Left lung (tissue), 10 donors: ENCODE data around the gene NFIX. TPM values are rescaled to one million over a fixed set of nuclear protein-coding genes. Genes with fewer than 3 reads are reported as not detected.

Experiments
- ATAC-seq: fragments of 200-7000 bp; cut with Tn5 transposase; one replicate; pipeline ENCODE4 v1.9.1; 2020; ENCODE audit warnings: moderate library complexity
- DNase-seq, 4 donors: peaks; one replicate each; pipeline ENCODE4 v3.0.0-alpha.2; 2013 to 2020
- H3K27ac ChIP-seq, 2 donors: fragments of 200-600 bp; sonication (generic) in 1 of 2; one replicate each; pipeline versions ENCODE4 v1.5.0 to v1.8.0; 2020 to 2021
- H3K27me3 ChIP-seq, 2 donors: fragments of 200-600 bp; sonication (generic) in 1 of 2; one replicate each; pipeline versions ENCODE4 v1.5.0 to v1.8.0; 2020 to 2021
- H3K36me3 ChIP-seq, 2 donors: fragments of 200-600 bp; sonication (generic) in 1 of 2; one replicate each; pipeline versions ENCODE4 v1.5.0 to v1.8.0; 2020 to 2021
- H3K4me1 ChIP-seq, 2 donors: fragments of 200-600 bp; one replicate each; pipeline ENCODE4 v1.8.0; 2021
- H3K4me3 ChIP-seq, 2 donors: fragments of 200-600 bp; sonication (generic) in 1 of 2; one replicate each; pipeline versions ENCODE4 v1.5.0 to v1.8.0; 2020 to 2021; ENCODE audit warnings: mild to moderate bottlenecking in 1 of 2
- H3K9me3 ChIP-seq, 2 donors: fragments of 200-600 bp; sonication (generic) in 1 of 2; one replicate each; pipeline versions ENCODE4 v1.5.0 to v1.8.0; 2020 to 2021
- CTCF ChIP-seq, 2 donors: fragments of 200-600 bp; sonication (generic) in 1 of 2; IDR thresholded peaks; one replicate each; pipeline versions ENCODE4 v1.5.0 to v1.8.0; 2021; ENCODE audit warnings: antibody characterized with exemption in 2 of 2
- intact Hi-C, 2 donors: fragments of 100-400 bp; cut with DNase I; formaldehyde crosslinking; loops; one replicate each; pipeline versions ENCODE4 v1.11.2 to v1.14.2; 2022
- polyA plus RNA-seq, 6 donors: library from polyadenylated mRNA; unstranded; fragments of 120-200 nt; gene quantifications; one replicate each; pipeline ENCODE4 v1.2.1, GENCODE V29; 2013; ENCODE audit not compliant: insufficient read length in 6 of 6
- total RNA-seq, 2 donors: library from RNA; stranded (reverse); fragmentation: NEBNext Ultra II Directional; extraction: Animal tissue kit (Norgen Biotek cat#: 25700); gene quantifications; one replicate each; pipeline ENCODE4 v1.2.1, GENCODE V29; 2021
- donor health status: DM: no; HTN: yes; CAD: no.
- donor health status: DM: no; HTN: no; CAD: no.

The NFIX gene
- total and polyA plus RNA-seq, 8 donors = 92.6 to 237 (median 123) TPM

GRCh38 chr19:13033819-13034611, 38.7 kb downstream of the NFIX start:
- Histone ChIP-seq H3K4me3 (no peak overlapping the region), H3K4me1 (peaks cover 65 to 83% of the 10 kb centered on the region in 2 donors), H3K27ac (peak overlapping the region; percentile 3 to 82), H3K36me3 (no peaks in the 10 kb centered on the region), H3K27me3 (no peaks in the 10 kb centered on the region), H3K9me3 (no peaks in the 10 kb centered on the region)
- ATAC-seq (peak; percentile 67), DNase-seq (peak in 2 of 4 donors; percentile 72 to 83)
- intact Hi-C loops = no loop called here
- peak; percentile 58 to 66 for TF ChIP-seq CTCF (IDR thresholded peaks at IDR 0.05)

DNA sequence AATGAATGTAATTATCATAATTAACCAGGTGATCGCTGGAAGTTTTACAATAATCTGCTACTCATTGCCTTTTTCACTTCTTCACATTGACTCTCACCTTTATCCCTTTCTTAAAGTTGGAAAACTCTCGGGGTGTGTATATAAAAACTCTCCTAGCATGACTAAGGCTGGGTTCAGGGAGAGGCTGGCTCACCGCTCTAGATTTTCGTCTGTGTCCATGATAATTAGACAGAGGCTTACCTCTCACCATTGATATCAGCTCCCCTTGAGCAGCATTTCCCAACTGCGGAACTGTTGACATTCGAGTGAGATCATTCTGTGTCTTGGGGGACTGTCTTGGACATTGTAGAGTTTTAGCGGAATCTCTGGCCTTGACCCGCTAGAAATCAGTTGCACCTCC, 39.4 kb downstream of the NFIX start:
- peak; percentile 0 for ATAC-seq
- TF ChIP-seq CTCF (IDR thresholded peaks at IDR 0.05) = no peak
- Histone ChIP-seq H3K27ac (peak overlapping the region; percentile 3 to 82), H3K4me3 (no peak overlapping the region), H3K4me1 (peaks cover 70 to 83% of the 10 kb centered on the region in 2 donors), H3K9me3 (no peaks in the 10 kb centered on the region), H3K36me3 (no peaks in the 10 kb centered on the region), H3K27me3 (no peaks in the 10 kb centered on the region)
- DNase-seq = no peak
- intact Hi-C loops = no loop called here

DNA sequence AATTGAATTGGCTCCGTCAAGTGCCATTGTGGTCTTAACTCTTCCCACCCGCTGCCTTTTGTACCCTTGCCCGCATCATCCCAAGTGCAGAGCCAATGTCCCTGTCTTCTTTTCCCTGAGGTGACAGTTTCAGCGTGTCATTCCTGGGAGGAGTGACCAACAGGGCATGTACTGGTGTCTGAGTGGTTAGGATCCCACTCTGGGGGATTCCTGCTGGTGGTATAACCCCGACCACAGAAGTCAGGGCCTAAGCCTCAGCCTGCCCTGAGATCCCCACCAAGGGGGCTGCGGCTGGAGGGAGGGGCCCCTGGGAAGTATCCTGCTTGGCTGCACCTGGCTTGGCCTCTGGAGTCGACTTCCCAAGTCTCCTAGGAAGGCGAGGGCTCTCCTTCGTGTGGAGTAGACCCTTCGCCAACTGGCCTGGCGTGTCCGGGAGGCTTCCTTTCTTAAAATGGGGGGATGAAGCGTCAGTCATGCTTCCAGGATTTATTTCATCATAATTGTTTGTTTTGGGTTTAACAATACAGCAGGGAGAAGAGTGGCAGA, 40.6 kb downstream of the NFIX start:
- no peaks in the 10 kb centered on the region for H3K9me3 ChIP-seq
- H3K27me3 ChIP-seq = no peaks in the 10 kb centered on the region
- H3K4me1 ChIP-seq = peaks cover 76 to 85% of the 10 kb centered on the region in 2 donors
- no peak for TF ChIP-seq CTCF (IDR thresholded peaks at IDR 0.05)
- peak overlapping the region; percentile 69 to 82 for H3K27ac ChIP-seq
- intact Hi-C loops = no loop called here
- H3K36me3 ChIP-seq = no peaks in the 10 kb centered on the region
- ATAC-seq (no peak), DNase-seq (peak in 1 of 4 donors; percentile 49)
- H3K4me3 ChIP-seq = no peak overlapping the region

DNA sequence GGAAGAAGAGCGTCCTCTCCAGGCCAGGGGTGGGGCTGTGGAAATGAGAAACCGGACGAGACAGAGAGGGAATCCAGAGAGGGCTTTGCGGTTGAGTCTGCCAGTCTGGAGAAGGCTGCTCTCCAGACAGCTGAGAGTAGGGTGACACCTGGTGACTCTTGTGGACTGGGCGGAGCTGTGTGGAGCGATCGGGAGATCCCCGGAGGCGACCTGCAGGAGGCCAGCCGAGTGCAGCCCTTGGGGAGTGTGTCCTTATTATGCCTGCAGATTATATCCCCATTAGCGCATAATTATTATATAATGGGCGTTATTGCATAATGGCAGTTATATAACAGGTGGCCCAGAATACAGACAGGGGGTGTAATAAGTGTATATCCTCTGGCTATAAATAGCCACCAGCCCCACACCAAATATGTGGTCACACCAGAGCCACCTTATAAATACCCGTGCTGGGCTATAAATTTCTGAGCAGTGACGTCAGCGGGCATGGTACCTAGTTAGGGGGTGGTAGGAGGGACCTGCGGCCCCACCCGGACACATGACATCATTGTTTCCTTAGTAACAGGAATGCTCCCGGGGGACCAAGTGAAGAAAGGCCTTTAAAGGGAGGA, 41.2 kb downstream of the NFIX start:
- no peak overlapping the region for H3K4me3 ChIP-seq
- peak; percentile 71 for ATAC-seq
- intact Hi-C loops = no loop called here
- peaks cover 79 to 85% of the 10 kb centered on the region in 2 donors for H3K4me1 ChIP-seq
- DNase-seq = peak in 2 of 4 donors; percentile 79 to 82
- peak overlapping the region; percentile 69 to 82 for H3K27ac ChIP-seq
- no peaks in the 10 kb centered on the region for H3K36me3 ChIP-seq
- H3K9me3 ChIP-seq = no peaks in the 10 kb centered on the region
- TF ChIP-seq CTCF (IDR thresholded peaks at IDR 0.05) = no peak
- no peaks in the 10 kb centered on the region for H3K27me3 ChIP-seq

- DNase-seq (no peak), ATAC-seq (peak; percentile 9)
- Histone ChIP-seq H3K27ac (peak overlapping the region; percentile 69 to 82), H3K36me3 (no peaks in the 10 kb centered on the region), H3K4me1 (peaks cover 72 to 83% of the 10 kb centered on the region in 2 donors), H3K9me3 (no peaks in the 10 kb centered on the region), H3K27me3 (no peaks in the 10 kb centered on the region), H3K4me3 (no peak overlapping the region)
- no peak for TF ChIP-seq CTCF (IDR thresholded peaks at IDR 0.05)
- intact Hi-C loops = no loop called here
Observed at GRCh38 chr19:13037161-13037560, 41.9 kb downstream of the NFIX start.
